ENCODE measurements around the gene C19orf47.

C19orf47 gene

GRCh38 chr19:40348125-40348913, at the start of gene C19orf47, which contains the start of gene PLD3:
Gene C19orf47, minus strand, starts transcription at chr19:40348397. Its CDS starts 6,540 bp downstream, at chr19:40341857.
Gene PLD3, plus strand, starts transcription at chr19:40348695. Its CDS starts 17,789 bp downstream, at chr19:40366484.
- peak; percentile 99 for DNase-seq (ENCODE audit: low spot score)

- no peak for DNase-seq (ENCODE audit: low spot score)
Observed at GRCh38 chr19:40397568-40397906, 49.3 kb upstream of the C19orf47 start.

GRCh38 chr19:40396886-40397567, 48.8 kb upstream of the C19orf47 start:
- DNase-seq (ENCODE audit: low spot score): no peak

GRCh38 chr19:40395956-40396355, 47.8 kb upstream of the C19orf47 start:
- DNase-seq (ENCODE audit: low spot score): no peak

- no peak for DNase-seq (ENCODE audit: low spot score)
Observed at GRCh38 chr19:40394816-40395210, 46.6 kb upstream of the C19orf47 start.

GRCh38 chr19:40393894-40394815, 46.0 kb upstream of the C19orf47 start:
- DNase-seq (ENCODE audit: low spot score): no peak

GRCh38 chr19:40392894-40393517, 44.8 kb upstream of the C19orf47 start:
- DNase-seq (ENCODE audit: low spot score): no peak

- no peak for DNase-seq (ENCODE audit: low spot score)
Observed at GRCh38 chr19:40392123-40392522, 43.9 kb upstream of the C19orf47 start.

- DNase-seq (ENCODE audit: low spot score): no peak
Observed at GRCh38 chr19:40390084-40390742, 42.0 kb upstream of the C19orf47 start, which contains the start of gene HIPK4. Gene HIPK4, minus strand, starts transcription at chr19:40390181. Its CDS starts 279 bp downstream, at chr19:40389902.

GRCh38 chr19:40389404-40390083, 41.3 kb upstream of the C19orf47 start:
- no peak for DNase-seq (ENCODE audit: low spot score)

- no peak for DNase-seq (ENCODE audit: low spot score)
Observed at GRCh38 chr19:40388481-40388880, 40.3 kb upstream of the C19orf47 start.

GRCh38 chr19:40387155-40387554, 39.0 kb upstream of the C19orf47 start:
- no peak for DNase-seq (ENCODE audit: low spot score)

- DNase-seq (ENCODE audit: low spot score): no peak
Observed at GRCh38 chr19:40383668-40384248, 35.6 kb upstream of the C19orf47 start.

GRCh38 chr19:40381321-40381720, 33.1 kb upstream of the C19orf47 start:
- no peak for DNase-seq (ENCODE audit: low spot score)

- DNase-seq (ENCODE audit: low spot score): no peak
Observed at GRCh38 chr19:40380199-40381037, 32.2 kb upstream of the C19orf47 start.

GRCh38 chr19:40379446-40380198, 31.4 kb upstream of the C19orf47 start:
- DNase-seq (ENCODE audit: low spot score): no peak

GRCh38 chr19:40378509-40378908, 30.3 kb upstream of the C19orf47 start:
- no peak for DNase-seq (ENCODE audit: low spot score)

GRCh38 chr19:40377876-40378385, 29.7 kb upstream of the C19orf47 start:
- DNase-seq (ENCODE audit: low spot score): no peak
